Measurements from ENCODE around the gene G3BP2.
"Not testable (repeated sequence)": the region's sequence is repeated elsewhere in the genome, so short reads cannot be mapped to it uniquely, and the experiment has no call there.

G3BP2 gene

DNA sequence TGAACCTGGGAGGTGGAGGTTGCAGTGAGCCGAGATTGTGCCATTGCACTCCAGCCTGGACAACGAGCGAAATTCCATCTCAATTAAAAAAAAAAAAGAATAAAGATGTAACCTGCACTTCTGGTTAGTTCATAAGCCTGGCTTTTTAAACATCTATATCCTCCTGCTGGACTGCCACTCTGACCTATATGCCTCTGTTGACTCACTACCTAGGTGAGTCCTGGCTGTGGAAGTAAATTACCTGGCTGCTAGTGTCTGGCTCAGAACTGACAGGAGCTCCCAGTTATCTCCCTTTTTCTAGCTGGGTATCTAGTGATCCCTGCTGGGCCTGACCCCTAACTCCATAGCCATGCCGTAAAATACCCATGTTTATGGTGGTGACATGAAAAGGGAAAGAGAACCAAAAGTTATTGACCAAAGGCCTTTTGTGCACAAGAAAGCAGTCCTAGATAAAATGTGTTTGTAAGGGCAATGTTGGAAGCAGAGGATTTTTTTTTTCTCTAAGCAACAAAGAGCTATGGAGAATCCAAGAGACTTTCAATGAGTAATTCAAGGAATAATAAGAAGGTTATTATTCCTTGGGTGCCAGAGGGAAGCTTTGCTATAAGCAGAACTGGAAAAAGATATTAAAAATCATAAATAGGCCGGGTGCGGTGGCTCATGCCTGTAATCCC lies 10.4 kb upstream of the G3BP2 start:
- DNase-seq (ENCODE audit: low spot score), result no peak

DNA sequence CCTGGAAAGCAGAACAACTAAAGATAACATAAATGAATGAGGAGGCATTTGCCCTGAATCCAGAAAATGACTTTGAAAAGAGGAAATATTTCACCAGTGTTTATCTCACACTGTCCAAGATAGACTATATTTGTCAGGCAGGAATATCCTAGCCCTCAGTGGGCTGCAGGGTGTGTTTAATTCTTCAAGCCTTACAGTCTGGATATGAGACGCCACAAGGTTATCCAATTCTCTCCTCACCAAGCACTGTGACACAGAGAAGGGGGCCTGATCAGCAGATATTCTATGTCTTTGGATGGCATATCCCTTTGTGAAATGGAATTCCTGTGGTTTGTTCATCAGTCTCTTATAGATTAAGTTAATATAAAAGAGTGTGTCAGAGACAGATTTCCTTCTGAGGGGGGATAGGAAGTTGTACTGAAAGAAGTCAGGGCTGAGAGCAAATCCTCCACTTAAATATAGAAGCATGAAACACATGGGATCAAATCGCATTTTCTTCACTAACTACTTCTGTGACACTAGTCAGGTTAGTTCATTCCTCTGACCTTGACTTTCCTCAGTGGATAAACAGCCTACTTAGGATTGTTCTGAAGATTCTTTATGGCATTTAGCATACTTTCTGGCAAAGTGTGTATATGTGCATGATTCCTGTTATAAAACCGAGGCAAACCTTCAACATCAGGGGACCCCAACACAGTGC lies 6.8 kb upstream of the G3BP2 start:
- DNase-seq (ENCODE audit: low spot score), result no peak

DNA sequence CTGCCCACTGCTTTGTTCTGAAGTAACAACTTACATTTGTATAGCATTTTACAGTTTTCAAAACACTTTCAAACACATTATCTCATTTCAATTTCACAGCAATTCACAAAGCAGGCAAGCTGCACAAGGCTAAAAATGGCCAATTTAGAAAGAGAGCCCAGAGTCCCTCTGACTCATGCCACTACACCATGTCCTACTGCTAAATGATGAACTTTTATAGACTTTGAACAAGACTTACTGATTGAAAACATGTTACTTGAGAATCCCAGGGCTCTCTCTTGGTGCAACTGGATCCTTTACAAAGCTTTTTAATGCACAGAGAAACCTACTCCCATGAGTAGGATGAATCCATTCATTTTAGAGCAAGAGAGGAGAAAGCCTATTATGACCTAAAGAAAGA lies 5.8 kb upstream of the G3BP2 start:
- no peak for DNase-seq (ENCODE audit: low spot score)

DNA sequence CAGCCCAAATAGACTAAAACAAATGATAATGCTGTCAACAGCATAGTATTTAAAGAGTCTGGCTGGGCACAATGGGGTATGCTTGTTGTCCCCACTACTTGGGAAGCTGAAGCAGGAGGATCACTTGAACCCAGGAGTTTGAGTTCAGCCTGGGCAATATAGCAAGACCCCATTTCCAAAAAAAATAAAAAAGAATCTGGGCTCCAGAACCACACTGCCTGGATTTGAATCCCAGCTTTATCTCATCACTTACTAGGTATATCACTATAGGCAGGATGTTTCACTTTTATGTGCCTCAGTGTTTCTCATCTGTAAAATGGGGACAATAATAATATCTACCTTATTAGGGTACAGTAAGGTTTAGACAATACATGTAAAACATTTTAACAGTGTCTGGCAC lies 5.3 kb upstream of the G3BP2 start:
- DNase-seq (ENCODE audit: low spot score), result no peak

DNA sequence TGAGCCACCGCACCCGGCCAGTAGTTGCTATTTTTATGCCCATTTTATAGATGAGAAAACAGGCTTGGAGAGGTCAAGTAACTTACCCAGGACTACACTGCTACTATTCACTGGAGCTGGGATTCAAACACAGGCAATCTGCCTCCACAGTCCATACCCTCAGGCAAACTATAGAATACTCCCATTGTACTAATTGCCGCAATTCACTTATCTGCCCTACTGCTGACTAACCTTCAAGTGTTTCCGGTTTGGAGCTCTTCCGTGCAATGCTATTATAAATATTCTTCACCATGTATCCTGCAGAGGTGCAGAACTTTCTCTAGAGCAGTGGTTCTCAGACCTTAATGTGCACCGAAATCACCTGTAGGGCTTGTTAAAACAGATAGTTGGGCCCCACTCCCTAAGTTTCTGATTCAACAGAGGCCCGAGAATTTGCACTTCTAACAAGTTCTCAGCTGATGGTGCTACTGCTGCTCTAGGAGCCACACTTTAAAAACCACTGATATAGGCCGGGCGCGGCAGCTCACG lies 1.9 kb upstream of the G3BP2 start:
- no peak for DNase-seq (ENCODE audit: low spot score)

DNA sequence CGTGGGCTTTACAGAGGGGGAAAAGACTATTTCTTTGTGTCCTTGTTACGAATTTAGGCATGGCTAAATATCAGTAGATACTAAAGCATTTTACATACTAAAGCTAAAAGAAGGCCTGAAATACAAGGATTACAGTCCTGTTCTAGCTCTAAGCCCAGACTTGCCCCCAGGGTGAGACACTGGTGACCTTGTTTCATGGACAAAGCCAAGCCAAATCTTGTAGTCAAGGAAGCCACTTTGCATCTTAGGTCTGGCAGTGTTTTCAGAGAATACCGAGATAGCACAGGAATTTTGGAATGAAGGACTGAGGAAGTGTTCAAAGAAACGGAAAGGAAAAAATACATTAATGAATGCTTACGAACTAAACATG lies 733 bp upstream of the G3BP2 start:
- peak; percentile 22 for DNase-seq (ENCODE audit: low spot score)

DNA sequence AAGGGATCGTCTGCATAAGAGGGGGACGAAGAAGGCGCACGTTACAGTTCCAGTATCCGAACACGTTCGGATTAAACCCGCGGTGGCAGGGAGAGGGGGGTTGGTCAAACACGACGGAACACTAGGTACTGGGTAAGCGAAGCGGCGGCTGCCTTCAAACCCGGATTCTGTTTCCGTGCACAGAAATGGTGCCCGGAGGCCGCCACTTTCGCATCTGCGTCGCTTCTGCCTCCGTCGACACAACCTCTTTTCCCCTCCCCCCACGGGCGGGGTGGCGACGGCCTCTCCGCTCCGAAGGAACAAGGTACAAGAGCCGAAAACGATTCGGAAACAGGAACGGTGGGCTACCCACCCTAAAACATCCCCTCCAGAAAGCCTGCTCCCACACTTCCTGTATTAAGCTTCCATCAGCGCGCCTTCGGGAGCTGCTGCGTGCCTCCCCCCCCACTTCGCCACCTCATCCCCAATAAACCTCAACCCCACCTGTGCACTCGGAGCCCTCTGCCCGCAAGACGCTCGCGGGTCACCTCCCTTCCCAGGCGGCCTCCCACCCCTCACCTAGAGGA lies 667 bp downstream of the G3BP2 start:
- DNase-seq (ENCODE audit: low spot score), result peak; percentile 60

DNA sequence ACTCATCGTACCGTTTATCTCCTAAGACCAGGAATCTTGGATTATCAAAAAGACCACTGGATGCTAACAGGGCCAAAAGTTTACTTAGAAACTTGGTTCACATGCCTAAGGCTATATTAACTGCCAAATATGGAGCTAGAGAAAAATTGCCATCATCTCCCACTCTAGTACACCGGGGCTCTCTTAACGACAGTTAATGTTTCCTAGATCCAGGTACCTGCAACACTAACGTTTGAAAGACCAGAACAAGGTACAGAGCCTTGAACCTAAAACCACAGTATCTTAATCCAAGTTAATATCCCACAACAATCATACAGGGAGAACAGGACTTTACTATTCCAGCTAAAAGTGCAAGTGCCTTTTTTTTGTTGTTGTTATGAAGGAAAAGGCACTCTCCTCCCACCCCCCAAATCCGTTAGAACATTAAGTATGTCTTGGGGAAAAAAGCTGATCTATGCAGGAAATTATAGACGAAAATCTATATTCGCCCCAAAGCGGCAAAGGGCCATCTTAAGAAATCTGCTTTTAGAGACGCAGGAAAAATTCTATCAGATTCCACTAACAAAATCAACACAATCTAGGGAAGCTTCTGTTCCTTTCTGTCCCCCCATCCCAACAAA lies 1.3 kb downstream of the G3BP2 start:
- DNase-seq (ENCODE audit: low spot score), result no peak

DNA sequence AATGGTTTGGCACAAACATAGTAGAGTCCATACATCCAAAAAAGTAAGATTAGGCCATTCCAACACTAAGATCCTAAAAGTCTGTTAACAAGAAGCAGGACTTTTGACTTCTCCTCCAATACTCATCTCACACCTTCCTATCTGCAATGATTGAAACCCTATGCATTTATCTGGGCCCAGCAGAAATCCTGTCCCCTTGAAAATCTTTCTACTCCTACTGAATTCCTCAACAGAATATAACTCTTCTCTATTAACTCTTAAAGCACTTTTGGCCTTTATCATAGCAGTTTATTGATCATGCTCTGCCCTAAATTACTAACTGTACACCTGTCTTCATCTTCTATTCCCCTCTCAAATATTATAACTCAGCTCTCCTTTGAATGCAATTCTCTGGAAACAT lies 4.6 kb downstream of the G3BP2 start:
- no peak for DNase-seq (ENCODE audit: low spot score)

DNA sequence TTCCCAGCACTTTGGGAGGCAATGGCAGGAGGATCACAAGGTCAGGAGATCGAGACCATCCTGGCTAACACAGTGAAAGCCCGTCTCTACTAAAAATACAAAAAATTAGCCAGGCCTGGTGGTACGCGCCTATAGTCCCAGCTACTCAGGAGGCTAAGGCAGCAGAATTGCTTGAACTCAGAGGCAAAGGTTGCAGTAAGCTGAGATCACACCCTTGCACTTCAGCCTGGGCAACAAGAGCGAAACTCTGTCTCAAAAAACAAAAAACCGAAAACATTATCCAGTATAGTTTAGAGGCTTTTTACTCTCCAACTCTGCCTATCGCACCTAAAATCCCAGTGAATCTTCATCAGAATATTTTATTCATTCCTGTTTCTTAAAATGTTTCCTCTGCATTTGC lies 5.6 kb downstream of the G3BP2 start:
- DNase-seq (ENCODE audit: low spot score), result not testable (repeated sequence)

DNA sequence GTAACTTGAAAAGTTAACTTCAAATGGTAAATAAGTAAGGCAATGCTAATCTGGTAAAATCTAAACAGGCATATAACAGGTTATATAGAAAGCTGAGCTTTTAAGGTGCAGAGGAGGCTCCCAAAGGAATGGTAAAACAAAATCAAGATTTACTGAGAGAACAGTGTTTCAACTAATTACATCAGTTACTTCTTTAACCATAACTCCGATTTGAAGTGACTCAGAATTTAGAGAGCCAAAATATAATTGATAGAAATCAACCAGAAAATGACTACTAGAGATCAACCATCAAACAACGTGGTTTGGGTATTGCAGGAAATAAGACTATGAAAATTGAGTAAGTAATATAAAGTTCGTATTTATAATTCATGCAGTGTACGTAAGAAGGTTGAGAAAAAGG lies 6.9 kb downstream of the G3BP2 start:
- no peak for DNase-seq (ENCODE audit: low spot score)

DNA sequence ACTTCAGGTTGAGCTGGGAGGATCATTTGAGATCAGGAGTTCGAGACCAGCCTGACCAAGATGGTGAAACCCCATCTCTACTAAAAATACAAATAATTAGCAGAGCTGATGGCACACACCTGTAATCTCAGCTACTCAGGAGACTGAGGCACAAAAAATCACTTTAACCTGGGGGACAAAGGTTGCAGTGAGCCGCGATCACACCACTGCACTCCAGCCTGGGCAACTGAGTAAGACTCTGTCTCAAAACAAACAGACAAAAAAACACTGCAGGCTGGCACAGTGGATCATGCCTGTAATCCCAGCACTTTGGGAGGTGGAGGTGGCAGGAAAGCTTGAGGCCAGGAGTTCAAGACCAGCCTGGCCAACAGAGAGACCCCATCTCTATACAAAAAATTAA lies 8.6 kb downstream of the G3BP2 start:
- not testable (repeated sequence) for DNase-seq (ENCODE audit: low spot score)

DNA sequence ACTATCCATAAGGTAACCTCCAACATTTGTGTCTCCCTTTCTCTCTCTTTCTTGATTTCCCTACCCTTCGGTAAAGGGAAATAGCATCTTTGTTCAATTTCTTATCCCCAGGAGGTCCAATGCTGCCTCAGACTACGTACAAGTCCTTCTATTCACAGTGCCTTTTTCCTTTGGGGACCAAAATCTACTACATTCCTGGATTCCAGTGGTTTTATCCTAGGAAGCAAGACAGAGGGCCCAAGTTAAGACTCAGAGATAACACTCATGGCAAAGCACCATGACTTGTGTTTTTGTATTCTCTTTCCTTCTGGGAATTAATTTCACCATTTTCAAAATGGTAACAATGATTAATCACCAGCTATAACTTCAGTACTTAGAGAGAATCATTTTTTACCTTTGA lies 10.6 kb downstream of the G3BP2 start:
- DNase-seq (ENCODE audit: low spot score), result no peak

DNA sequence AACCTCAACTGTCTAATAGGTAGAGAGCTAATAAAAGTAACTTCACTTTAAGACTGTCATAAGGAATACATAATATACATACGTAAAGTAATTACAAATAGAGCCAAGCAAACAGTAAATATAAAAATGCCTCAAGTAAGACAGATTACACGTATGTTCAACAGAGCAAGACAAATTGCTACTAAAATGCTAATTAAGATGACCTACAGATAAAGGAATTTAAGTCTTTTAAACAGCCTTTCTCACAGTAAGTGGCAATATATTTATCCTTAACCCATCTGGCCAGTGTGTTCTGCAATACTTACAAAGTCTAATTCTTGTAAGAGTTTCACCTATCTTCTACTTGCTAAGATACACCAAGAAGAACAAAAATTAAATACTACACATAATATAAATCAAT lies 12.7 kb downstream of the G3BP2 start:
- no peak for DNase-seq (ENCODE audit: low spot score)

DNA sequence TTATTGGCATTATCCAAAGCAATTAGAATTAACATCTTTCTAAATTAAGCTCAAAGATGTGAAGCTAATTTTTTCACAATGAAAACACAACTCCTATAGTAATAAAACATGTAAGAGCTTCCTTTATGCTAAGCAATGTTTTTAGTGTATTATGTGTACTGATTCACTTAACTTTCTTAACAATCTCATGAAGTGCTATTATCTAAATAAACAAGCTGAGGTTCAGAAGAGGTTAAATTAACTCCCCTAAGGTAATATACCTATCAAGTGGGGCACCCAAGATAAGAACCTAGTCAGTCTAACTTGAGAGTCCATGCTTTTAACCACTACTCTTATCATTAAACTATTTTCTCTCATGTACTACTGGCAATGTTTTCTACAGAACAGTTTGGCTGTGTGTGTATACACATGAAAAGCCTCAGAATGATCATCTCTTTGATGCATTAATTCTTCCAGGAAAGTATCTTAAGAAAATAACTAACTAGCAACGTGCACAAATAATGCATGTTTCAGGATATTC lies 13.6 kb downstream of the G3BP2 start:
- no peak for DNase-seq (ENCODE audit: low spot score)

DNA sequence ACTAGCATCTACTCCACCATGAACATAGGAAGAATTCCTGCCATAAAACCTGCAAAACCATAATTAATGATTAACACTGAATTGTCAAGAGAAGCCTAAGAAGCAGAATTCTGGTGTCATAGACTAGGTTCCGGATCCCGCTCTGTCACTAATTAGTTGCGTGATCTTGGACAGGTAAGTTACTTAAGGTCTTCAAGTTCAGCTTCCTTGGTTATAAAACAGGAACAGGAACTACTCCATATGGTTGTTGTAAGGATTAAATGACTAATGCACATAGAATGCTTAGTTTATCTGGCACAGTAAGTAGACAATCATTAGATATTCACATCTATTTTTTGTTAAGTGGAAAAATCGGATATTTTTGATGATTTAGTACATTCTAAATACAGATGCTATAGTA lies 14.3 kb downstream of the G3BP2 start:
- no peak for DNase-seq (ENCODE audit: low spot score)

DNA sequence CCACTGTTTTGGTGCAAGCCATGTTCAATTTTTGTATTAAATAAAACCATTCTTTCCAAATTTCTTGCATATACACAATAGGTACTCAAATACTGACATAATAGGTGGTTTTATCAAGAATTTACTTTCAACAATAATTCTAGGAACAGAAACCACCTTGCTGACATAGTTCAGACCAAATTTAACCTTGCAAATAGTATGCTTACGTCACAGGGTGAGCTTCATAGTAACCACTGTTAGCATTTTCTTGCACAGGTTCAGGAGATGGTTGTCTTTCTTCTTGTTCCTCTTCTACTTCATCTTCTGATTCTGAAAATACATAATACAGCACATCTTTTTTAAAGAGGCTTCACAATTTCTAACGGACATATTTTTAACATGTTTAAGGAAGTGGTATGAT lies 17.6 kb downstream of the G3BP2 start:
- DNase-seq (ENCODE audit: low spot score), result no peak

DNA sequence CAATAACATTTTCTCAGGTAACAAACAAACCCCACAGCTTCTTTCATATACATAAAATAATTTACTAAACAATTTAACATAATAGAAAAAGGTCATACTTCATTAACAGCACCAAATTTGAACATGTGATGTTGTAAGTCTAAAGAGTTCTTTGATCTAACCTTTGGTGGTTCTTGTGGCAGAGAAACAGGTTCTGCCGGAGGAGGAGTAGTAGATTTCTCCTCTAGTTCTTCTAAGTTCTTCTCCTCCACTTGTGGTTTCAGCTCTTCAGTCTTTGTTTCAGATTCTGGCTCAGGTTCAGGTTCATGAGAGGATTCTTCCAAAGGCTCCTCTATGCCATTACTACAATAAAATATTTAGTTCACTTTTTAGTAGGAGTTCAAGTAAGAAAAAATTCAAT lies 18.3 kb downstream of the G3BP2 start:
- DNase-seq (ENCODE audit: low spot score), result no peak

DNA sequence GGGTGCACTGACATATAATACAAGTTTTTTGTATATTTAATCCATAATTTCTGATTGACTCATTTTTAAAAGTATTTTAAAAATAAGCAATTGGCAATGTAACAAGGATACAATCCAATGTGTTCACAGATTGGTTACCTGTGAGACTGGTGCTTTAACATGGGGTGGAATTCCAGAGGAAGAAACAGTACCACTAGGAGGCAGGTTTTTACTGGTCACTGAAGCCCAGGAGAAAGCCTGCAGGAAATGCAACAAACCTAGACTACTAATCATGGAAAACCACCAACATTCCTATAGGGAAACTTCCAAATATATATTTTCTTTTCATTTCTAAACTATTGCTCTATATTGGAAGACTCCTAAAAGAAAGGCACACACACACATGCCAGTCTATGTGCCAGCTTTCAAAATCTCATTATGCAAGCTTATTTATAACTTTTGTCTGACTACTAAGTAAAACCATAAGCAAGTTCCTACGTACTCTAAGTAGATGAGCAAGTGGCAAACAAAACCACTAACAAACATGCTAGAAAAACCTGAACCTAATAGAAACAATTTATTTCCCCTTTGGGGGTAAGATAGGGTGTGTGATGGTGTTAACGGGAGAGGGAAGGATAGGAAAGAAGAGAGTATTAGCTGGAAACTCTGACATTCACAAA lies 19.2 kb downstream of the G3BP2 start:
- no peak for DNase-seq (ENCODE audit: low spot score)

DNA sequence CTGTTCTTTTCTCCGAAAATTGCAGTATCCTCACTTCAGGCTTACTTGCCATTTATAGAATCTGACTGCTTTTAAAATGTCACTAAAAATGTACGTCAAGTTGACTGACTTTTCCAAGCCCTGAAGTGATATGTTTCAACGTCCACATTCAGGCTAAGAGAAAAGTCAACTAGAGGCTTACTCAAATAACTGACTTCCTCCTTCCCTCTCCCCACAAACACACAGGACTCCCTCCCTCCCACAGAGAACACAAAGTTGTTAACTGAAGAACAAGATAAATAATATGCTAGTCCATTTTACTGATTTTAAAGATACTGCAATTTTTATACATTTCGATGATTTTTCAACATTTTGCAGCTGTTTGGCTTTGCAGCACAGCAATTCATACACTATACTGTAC lies 29.1 kb downstream of the G3BP2 start:
- peak; percentile 28 for DNase-seq (ENCODE audit: low spot score)

DNA sequence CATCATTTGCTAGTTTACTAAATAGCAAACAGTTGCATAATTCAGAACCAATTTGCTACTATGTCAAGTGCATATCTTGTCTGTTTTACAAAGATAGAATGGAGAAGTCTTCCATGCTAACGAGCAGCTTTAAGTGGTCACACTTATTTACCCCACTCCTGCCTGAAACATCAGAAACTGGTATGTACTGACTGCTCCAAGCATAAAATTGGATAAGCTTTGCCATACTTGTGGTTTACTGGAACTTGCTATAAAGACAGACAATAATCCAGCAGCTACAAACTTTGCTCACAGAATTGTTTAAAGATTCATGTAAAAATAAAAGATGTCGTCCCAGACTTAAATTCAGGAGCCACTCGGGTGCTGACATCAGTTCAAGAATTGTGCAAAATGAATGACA lies 29.6 kb downstream of the G3BP2 start:
- DNase-seq (ENCODE audit: low spot score), result no peak

DNA sequence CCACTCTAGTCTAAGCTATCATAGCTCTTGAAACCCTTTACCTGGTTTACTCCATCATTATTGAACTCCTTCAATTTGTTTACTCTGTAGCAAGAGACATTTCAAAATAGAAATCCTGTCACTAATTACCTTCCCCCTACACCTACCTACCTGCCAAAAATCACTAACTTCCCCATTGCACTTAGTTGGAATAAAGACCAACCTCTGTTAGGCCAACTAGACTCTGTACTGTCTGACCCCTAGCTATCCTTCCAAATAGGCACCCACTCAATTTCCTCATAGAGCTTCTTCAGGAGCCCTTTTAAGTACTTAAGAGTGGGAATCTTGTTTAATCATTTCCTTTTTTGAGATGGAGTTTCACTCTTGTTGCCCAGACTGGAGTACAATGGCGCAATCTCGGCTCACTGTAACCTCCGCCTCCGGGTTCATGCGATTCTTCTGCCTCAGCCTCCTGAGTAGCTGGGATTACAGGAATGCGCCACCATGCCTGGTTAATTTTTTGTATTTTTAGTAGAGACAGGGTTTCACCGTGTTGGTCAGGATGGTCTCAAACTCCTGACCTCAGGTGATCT lies 34.0 kb downstream of the G3BP2 start:
- DNase-seq (ENCODE audit: low spot score), result no peak

Data from putamen (tissue), 1 donor.